Mesothelial cell of epicardium (in vitro differentiated cells): Measurements from ENCODE around the gene F2RL3. TPM values are rescaled to one million over a fixed set of nuclear protein-coding genes. Genes with fewer than 3 reads are reported as not detected.
"Not testable (repeated sequence)": the region's sequence is repeated elsewhere in the genome, so short reads cannot be mapped to it uniquely, and the experiment has no call there.

ENCODE experiments used
- DNase-seq, 2 experiments: peaks; one replicate each; pipeline ENCODE4 v3.0.0; 2021; ENCODE audit warnings: low spot score in 2 of 2; ENCODE audit not compliant: unreplicated experiment in 2 of 2
- H3K27ac Mint-ChIP-seq: 2 replicates; pipeline ENCODE4 v1.8.0; 2021; ENCODE audit warnings: mixed read lengths
- H3K27me3 Mint-ChIP-seq: 2 replicates; pipeline ENCODE4 v1.8.0; 2021; ENCODE audit warnings: low read depth, mixed read lengths
- H3K36me3 Mint-ChIP-seq: 2 replicates; pipeline ENCODE4 v1.8.0; 2021; ENCODE audit warnings: mixed read lengths
- H3K4me1 Mint-ChIP-seq: 2 replicates; pipeline ENCODE4 v1.8.0; 2021; ENCODE audit warnings: mixed read lengths
- H3K4me3 Mint-ChIP-seq: 2 replicates; pipeline ENCODE4 v1.8.0; 2021; ENCODE audit warnings: mild to moderate bottlenecking, moderate library complexity, mixed read lengths
- H3K9me3 Mint-ChIP-seq: 2 replicates; pipeline ENCODE4 v1.8.0; 2021; ENCODE audit warnings: mixed read lengths
- CTCF ChIP-seq: fragments of 200-600 bp; sonication (generic); IDR thresholded peaks from one replicate; pipeline ENCODE4 v1.5.0; 2021; ENCODE audit warnings: antibody characterized with exemption; ENCODE audit not compliant: unreplicated experiment
- total RNA-seq: library from RNA; stranded (reverse); gene quantifications from 3 replicates; pipeline ENCODE4 v1.2.1, GENCODE V29; 2021

Gene F2RL3
- total RNA-seq, 1 donor from 2014 or later: not detected

- Mint-ChIP-seq H3K36me3 (peaks cover 49% of the 10 kb centered on the region), H3K4me1 (no peaks in the 10 kb centered on the region), H3K4me3 (no peak overlapping the region), H3K9me3 (peaks cover 6% of the 10 kb centered on the region), H3K27me3 (no peaks in the 10 kb centered on the region), H3K27ac (peak overlapping the region; percentile 35)
- no peak for DNase-seq
- no peak for TF ChIP-seq CTCF
These were observed 14.4 kb upstream of the F2RL3 start for GRCh38 chr19:16874250-16874977.

GRCh38 chr19:16874978-16875299, 13.9 kb upstream of the F2RL3 start:
- H3K27me3 Mint-ChIP-seq, H3K9me3 Mint-ChIP-seq, DNase-seq, H3K4me3 Mint-ChIP-seq, H3K4me1 Mint-ChIP-seq: not testable (repeated sequence)
- Mint-ChIP-seq H3K36me3 (peaks cover 51% of the 10 kb centered on the region), H3K27ac (peak overlapping the region; percentile 35)

- DNase-seq: no peak
- Mint-ChIP-seq H3K9me3 (peaks cover 6% of the 10 kb centered on the region), H3K4me1 (no peaks in the 10 kb centered on the region), H3K4me3 (no peak overlapping the region), H3K36me3 (peaks cover 57% of the 10 kb centered on the region), H3K27ac (no peak overlapping the region), H3K27me3 (no peaks in the 10 kb centered on the region)
- no peak for TF ChIP-seq CTCF
These were observed 12.9 kb upstream of the F2RL3 start for GRCh38 chr19:16875584-16876555.

- Mint-ChIP-seq H3K27ac (no peak overlapping the region), H3K4me1 (no peaks in the 10 kb centered on the region), H3K36me3 (peaks cover 58% of the 10 kb centered on the region), H3K4me3 (no peak overlapping the region), H3K27me3 (no peaks in the 10 kb centered on the region), H3K9me3 (peaks cover 13% of the 10 kb centered on the region)
- DNase-seq: no peak
- TF ChIP-seq CTCF: no peak
These were observed 11.9 kb upstream of the F2RL3 start for GRCh38 chr19:16876904-16877361.

- Mint-ChIP-seq H3K27me3 (no peaks in the 10 kb centered on the region), H3K4me3 (no peak overlapping the region), H3K36me3 (peaks cover 60% of the 10 kb centered on the region), H3K27ac (no peak overlapping the region), H3K4me1 (no peaks in the 10 kb centered on the region), H3K9me3 (peaks cover 20% of the 10 kb centered on the region)
- TF ChIP-seq CTCF: no peak
- no peak for DNase-seq
These were observed 11.2 kb upstream of the F2RL3 start for GRCh38 chr19:16877581-16877980.
